HepG2 (cell line): ENCODE results near the gene TNFRSF25. TPM values are rescaled to one million over a fixed set of nuclear protein-coding genes. Genes with fewer than 3 reads are reported as not detected.

Experiments
- ARID2 ChIP-seq: sonication (generic); formaldehyde crosslinking; IDR thresholded peaks from 2 replicates; pipeline ENCODE4 v1.8.1; 2022; ENCODE audit warnings: mild to moderate bottlenecking, missing genetic modification reagents, borderline replicate concordance
- CREB1 ChIP-seq, 2 experiments: fragments of 450-650 bp in 1 of 2; IDR thresholded peaks; 2 replicates each; pipeline ENCODE4 v1.6.1; 2016 to 2017; ENCODE audit warnings: control low read depth in 1 of 2, mild to moderate bottlenecking in 1 of 2, missing compliant biosample characterization in 1 of 2, missing genetic modification characterization in 1 of 2
- GATA4 ChIP-seq: sonication (generic); IDR thresholded peaks from 2 replicates; pipeline ENCODE4 v1.6.1; 2016; ENCODE audit warnings: antibody characterized with exemption, low read depth, borderline replicate concordance
- NBN ChIP-seq: fragments of 450-650 bp; conservative IDR thresholded peaks from 2 replicates; pipeline ENCODE4 v1.6.1; 2017
- PAF1 ChIP-seq: IDR thresholded peaks from 2 replicates; pipeline ENCODE4 v1.6.1; 2016; ENCODE audit warnings: missing genetic modification reagents, missing compliant biosample characterization
- SNAPC2 ChIP-seq: sonication (generic); formaldehyde crosslinking; IDR thresholded peaks from 2 replicates; pipeline ENCODE4 v1.8.1; 2022; ENCODE audit warnings: mild to moderate bottlenecking, missing genetic modification reagents
- THAP7 ChIP-seq: sonication (generic); formaldehyde crosslinking; IDR thresholded peaks from 2 replicates; pipeline ENCODE4 v1.8.1; 2023; ENCODE audit warnings: mild to moderate bottlenecking, missing genetic modification reagents
- ZNF326 ChIP-seq: sonication (generic); formaldehyde crosslinking; IDR thresholded peaks from 2 replicates; pipeline ENCODE4 v1.4.0; 2020; ENCODE audit warnings: missing genetic modification reagents, borderline replicate concordance
- polyA plus RNA-seq, 8 experiments: library from polyadenylated mRNA; depleted of rRNA in 3 of 8; stranded (reverse) in 7 of 8; unstranded in 1 of 8; fragments of >200 nt; fragmentation: Illumina TruSeq in 4 of 8; extraction: Trizol in 4 of 8; gene quantifications; 2 replicates each; pipeline versions ENCODE4 v1.2.1 to v1.2.3, GENCODE V29; 2011 to 2016; ENCODE audit warnings: low read depth in 4 of 8, missing spikeins in 1 of 8, mixed read lengths in 1 of 8; ENCODE audit not compliant: insufficient read depth in 1 of 8
- total RNA-seq, 5 experiments: library from RNA; depleted of rRNA; stranded (reverse); fragments of >200 nt; fragmentation: Illumina TruSeq; extraction: Trizol; gene quantifications; 2 replicates each; pipeline ENCODE4 v1.2.3, GENCODE V29; 2016; ENCODE audit warnings: low read depth in 1 of 5
- TF ChIP-seq, protein P1 (sequence below): sonication (generic); formaldehyde crosslinking; IDR thresholded peaks from 2 replicates; pipeline ENCODE4 v1.5.0; 2020; ENCODE audit warnings: mild to moderate bottlenecking, missing genetic modification reagents, borderline replicate concordance
- TF ChIP-seq, protein P2 (sequence below): sonication (generic); formaldehyde crosslinking; IDR thresholded peaks from 2 replicates; pipeline ENCODE4 v1.8.0; 2022; ENCODE audit warnings: mild to moderate bottlenecking, missing genetic modification reagents
- TF ChIP-seq, protein P3 (sequence below): sonication (generic); formaldehyde crosslinking; IDR thresholded peaks from 2 replicates; pipeline ENCODE4 v1.4.0; 2020; ENCODE audit warnings: mild to moderate bottlenecking, missing genetic modification reagents
- TF ChIP-seq, protein P4 (sequence below), 2 experiments: sonication (generic) in 1 of 2; formaldehyde crosslinking in 1 of 2; IDR thresholded peaks; 2 replicates each; pipeline versions ENCODE4 v1.5.1 to v1.6.1; 2011 to 2020; ENCODE audit warnings: borderline replicate concordance in 1 of 2, low read depth in 1 of 2, low read length in 1 of 2, mild to moderate bottlenecking in 1 of 2, missing genetic modification reagents in 1 of 2, moderate library complexity in 1 of 2

TNFRSF25 gene
- total and polyA plus RNA-seq, 2 of the 13 experiments (the other 11 are each of a cell fraction or from before 2014, with no cell fraction given): 1.4 to 1.5 TPM

DNA sequence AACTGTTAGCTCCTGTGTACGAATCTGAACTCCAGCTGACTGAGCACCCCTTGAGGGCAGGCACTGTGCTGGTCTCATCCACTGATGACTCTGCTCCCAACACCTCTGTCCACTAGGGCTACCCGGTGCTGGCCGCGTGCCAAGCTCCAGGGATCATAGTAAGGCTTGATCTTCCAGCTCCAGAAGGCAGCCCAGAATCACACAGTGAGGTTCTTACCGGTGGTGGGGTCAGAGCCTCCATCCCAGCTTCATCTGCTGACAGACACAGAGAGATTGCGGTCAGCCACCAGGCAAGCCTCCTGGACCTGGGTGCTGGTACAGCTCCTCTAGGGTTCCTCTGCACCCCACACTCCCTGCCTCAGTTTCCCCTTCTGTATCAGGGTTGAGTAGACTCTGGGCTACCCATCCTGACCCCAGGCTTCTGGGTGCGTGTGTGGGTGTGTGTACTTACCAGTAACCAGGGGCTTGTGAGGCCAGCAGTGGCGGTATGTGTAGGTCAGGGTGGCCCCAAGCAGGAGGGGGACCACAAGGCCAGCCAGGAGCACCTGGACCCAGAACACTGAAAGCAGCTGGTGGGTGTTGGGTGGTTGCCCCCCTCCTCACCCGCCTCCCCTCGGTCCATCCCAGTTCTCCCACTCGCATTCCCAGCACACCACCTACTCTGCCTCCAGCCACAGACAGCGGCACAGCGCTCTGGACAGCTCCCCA lies 3.4 kb downstream of the TNFRSF25 start (continued):
- TF ChIP-seq, protein P1, sequence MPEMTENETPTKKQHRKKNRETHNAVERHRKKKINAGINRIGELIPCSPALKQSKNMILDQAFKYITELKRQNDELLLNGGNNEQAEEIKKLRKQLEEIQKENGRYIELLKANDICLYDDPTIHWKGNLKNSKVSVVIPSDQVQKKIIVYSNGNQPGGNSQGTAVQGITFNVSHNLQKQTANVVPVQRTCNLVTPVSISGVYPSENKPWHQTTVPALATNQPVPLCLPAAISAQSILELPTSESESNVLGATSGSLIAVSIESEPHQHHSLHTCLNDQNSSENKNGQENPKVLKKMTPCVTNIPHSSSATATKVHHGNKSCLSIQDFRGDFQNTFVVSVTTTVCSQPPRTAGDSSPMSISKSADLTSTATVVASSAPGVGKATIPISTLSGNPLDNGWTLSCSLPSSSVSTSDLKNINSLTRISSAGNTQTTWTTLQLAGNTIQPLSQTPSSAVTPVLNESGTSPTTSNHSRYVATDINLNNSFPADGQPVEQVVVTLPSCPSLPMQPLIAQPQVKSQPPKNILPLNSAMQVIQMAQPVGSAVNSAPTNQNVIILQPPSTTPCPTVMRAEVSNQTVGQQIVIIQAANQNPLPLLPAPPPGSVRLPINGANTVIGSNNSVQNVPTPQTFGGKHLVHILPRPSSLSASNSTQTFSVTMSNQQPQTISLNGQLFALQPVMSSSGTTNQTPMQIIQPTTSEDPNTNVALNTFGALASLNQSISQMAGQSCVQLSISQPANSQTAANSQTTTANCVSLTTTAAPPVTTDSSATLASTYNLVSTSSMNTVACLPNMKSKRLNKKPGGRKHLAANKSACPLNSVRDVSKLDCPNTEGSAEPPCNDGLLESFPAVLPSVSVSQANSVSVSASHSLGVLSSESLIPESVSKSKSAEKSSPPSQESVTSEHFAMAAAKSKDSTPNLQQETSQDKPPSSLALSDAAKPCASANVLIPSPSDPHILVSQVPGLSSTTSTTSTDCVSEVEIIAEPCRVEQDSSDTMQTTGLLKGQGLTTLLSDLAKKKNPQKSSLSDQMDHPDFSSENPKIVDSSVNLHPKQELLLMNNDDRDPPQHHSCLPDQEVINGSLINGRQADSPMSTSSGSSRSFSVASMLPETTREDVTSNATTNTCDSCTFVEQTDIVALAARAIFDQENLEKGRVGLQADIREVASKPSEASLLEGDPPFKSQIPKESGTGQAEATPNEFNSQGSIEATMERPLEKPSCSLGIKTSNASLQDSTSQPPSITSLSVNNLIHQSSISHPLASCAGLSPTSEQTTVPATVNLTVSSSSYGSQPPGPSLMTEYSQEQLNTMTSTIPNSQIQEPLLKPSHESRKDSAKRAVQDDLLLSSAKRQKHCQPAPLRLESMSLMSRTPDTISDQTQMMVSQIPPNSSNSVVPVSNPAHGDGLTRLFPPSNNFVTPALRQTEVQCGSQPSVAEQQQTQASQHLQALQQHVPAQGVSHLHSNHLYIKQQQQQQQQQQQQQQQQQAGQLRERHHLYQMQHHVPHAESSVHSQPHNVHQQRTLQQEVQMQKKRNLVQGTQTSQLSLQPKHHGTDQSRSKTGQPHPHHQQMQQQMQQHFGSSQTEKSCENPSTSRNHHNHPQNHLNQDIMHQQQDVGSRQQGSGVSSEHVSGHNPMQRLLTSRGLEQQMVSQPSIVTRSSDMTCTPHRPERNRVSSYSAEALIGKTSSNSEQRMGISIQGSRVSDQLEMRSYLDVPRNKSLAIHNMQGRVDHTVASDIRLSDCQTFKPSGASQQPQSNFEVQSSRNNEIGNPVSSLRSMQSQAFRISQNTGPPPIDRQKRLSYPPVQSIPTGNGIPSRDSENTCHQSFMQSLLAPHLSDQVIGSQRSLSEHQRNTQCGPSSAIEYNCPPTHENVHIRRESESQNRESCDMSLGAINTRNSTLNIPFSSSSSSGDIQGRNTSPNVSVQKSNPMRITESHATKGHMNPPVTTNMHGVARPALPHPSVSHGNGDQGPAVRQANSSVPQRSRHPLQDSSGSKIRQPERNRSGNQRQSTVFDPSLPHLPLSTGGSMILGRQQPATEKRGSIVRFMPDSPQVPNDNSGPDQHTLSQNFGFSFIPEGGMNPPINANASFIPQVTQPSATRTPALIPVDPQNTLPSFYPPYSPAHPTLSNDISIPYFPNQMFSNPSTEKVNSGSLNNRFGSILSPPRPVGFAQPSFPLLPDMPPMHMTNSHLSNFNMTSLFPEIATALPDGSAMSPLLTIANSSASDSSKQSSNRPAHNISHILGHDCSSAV (CRISPR knock-in tag): no peak
- TF ChIP-seq, protein P2, sequence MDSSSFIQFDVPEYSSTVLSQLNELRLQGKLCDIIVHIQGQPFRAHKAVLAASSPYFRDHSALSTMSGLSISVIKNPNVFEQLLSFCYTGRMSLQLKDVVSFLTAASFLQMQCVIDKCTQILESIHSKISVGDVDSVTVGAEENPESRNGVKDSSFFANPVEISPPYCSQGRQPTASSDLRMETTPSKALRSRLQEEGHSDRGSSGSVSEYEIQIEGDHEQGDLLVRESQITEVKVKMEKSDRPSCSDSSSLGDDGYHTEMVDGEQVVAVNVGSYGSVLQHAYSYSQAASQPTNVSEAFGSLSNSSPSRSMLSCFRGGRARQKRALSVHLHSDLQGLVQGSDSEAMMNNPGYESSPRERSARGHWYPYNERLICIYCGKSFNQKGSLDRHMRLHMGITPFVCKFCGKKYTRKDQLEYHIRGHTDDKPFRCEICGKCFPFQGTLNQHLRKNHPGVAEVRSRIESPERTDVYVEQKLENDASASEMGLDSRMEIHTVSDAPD (CRISPR knock-in tag): 0 out of 2 replicates have a peak, but pooled peaks have one; percentile 15
- TF ChIP-seq GATA4 (no peak), SNAPC2 (CRISPR knock-in tag) (peak; percentile 59; the same call in 1 of the 2 replicates), THAP7 (no peak), ZNF326 (CRISPR knock-in tag) (0 out of 2 replicates have a peak, but pooled peaks have one; percentile 12), ARID2 (CRISPR knock-in tag) (0 out of 2 replicates have a peak, but pooled peaks have one; percentile 22), CREB1 (IDR thresholded peaks at IDR 0.05) (no peak), CREB1 (CRISPR knock-in tag; IDR thresholded peaks at IDR 0.05) (peak; percentile 42; the same call in 1 of the 2 replicates), PAF1 (peak; percentile 19; the same call in 1 of the 2 replicates), NBN (no peak)
- TF ChIP-seq, protein P3, sequence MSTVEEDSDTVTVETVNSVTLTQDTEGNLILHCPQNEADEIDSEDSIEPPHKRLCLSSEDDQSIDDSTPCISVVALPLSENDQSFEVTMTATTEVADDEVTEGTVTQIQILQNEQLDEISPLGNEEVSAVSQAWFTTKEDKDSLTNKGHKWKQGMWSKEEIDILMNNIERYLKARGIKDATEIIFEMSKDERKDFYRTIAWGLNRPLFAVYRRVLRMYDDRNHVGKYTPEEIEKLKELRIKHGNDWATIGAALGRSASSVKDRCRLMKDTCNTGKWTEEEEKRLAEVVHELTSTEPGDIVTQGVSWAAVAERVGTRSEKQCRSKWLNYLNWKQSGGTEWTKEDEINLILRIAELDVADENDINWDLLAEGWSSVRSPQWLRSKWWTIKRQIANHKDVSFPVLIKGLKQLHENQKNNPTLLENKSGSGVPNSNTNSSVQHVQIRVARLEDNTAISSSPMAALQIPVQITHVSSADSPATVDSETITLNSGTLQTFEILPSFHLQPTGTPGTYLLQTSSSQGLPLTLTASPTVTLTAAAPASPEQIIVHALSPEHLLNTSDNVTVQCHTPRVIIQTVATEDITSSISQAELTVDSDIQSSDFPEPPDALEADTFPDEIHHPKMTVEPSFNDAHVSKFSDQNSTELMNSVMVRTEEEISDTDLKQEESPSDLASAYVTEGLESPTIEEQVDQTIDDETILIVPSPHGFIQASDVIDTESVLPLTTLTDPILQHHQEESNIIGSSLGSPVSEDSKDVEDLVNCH (CRISPR knock-in tag): no peak
- TF ChIP-seq, protein P4, sequence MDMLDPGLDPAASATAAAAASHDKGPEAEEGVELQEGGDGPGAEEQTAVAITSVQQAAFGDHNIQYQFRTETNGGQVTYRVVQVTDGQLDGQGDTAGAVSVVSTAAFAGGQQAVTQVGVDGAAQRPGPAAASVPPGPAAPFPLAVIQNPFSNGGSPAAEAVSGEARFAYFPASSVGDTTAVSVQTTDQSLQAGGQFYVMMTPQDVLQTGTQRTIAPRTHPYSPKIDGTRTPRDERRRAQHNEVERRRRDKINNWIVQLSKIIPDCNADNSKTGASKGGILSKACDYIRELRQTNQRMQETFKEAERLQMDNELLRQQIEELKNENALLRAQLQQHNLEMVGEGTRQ (IDR thresholded peaks at IDR 0.05; ENCODE audit: low read depth, low read length): 0 out of 2 replicates have a peak, but pooled peaks have one; percentile 20
- TF ChIP-seq, protein P4 (CRISPR knock-in tag; IDR thresholded peaks at IDR 0.05; ENCODE audit: borderline replicate concordance): no peak
